NCI-H2107 treated with DMSO at 0.1 percent for 48 hours (cell line): Measurements from ENCODE around the gene RAC2.

Source experiments
- DNase-seq: peaks from one replicate; lab custom pipeline; 2025; ENCODE audit not compliant: unreplicated experiment; lab: John Stamatoyannopoulos, UW

RAC2 gene

DNA sequence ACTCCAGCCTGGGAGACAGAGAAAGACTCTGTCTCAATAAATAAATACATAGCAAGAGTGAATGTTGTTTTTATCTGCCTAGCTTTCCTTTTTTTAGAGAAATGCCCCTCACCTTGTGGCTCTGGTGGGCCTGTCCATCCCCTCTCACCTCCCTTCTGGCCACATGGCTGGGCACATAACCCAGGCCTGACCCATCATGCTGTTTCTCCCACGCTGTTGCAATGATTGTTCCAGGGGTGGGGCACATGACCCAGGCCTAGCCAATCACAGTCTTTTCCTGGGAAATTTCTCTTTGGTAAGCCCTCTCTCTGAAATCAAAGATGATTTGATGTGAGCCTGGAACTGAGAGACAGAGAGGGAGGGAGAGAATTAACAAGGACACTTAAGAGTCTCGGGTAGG lies 32.7 kb upstream of the RAC2 start:
- DNase-seq, result no peak

DNA sequence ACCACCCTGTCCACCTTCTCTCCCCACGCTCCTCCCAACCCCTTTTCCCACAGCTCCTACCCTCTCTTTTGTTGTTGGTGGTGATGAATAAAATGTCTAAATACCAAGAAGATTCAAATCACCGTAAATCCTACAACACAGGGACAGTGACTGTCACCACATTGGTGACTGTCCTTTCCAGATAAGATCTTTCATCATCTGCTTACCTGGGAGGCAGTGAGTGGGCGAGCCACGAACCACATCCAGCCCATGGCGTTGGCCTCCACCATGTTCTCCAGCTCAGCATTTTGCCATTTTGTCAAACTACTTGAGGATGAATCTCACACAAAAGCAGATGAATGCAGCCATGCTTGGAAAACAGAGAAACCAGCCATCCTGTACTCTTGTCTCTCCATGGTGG lies 31.6 kb upstream of the RAC2 start:
- no peak for DNase-seq

DNA sequence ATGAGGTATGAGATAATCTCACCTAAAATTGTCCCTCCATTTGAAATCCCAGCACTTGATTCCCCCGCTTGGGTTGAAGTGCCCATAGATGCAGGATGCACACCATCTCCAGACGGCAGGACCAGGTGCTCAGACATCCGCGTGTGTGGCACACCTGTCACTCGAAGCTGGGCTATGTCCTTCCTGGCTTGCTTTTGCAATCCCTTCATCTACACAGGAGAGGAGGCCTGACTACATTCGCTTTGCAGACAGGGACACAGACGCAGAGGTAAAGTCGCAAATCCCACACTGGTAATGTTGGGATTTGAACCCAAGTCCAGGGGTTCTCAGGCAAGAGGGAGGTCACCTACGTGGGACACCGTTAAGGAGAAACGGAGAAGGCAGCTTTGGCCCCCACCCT lies 31.1 kb upstream of the RAC2 start:
- DNase-seq, result no peak

DNA sequence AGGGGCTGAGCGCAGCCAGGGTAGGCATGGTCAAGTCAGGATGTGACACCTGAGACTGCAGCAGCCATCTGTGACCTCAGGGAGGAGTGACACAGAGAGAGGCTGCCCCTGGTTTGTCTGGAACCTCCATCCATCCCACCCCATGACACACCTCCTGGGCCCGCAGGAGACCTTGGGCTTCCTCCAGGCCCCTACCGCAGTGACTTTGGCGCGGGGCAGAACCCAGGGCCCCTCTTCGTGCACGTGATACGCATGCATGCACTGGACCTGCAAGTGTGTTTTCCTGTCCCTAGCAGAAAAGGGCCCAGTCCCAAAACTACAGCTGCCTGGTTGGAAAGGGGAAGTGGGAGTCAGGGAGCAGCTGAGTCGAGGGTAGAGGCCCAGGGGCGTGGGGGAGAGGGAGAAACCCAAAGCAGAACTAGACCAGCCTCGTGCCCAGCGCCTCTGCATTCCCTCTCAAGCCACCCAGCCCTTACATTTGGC lies 30.4 kb upstream of the RAC2 start:
- no peak for DNase-seq

DNA sequence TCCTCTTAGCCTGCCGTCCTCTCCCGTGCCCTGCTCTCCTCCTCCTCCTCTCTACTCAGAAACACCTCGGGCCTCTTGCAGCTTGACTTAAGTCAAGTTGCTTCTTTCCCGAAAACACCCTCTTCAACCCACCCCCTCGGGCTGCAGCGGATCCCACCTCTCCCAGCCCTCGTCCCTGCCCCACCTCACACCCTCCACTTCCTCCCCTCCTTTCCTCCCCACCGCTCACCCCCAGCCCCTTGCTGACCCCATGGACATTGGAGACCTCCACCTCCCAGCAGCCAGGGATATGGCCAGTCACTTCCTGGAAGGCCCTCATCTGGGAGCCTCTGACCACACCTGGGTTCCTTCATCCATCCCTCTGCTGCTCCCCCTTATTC lies 29.8 kb upstream of the RAC2 start:
- DNase-seq, result no peak

DNA sequence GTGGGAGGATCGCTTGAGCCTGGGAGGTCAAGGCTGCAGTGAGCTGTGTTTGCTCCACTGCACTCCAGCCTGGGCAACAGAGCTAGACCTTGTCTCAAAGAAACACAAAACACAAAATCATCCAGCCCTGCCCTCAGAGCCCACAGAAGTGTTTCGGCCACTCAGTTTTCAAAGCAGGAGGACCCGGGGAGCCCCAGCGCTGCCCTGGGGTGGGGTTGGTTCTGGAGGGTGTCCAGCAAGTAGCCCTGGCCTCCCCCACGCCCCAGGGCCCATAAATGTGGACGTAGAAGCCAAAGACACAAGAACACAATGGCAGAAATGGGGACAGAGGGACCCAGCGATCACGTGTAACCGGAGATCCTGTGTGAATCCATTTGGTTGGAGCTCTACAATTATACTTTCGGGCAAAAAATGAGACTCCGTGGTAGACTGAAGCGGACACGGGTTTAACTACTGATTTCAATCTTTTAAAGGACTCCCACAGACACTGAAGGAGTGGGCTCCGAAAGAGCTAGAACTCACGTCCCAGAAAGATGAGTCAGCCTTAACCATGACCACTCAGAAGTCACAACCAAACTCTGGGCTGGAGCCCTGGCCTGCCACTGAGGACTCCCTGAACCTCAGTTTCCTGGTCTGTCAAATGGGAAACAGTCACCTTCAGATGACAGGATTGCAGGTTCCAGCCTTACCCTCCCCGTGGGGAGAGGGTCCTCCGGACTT lies 29.2 kb upstream of the RAC2 start:
- no peak for DNase-seq

DNA sequence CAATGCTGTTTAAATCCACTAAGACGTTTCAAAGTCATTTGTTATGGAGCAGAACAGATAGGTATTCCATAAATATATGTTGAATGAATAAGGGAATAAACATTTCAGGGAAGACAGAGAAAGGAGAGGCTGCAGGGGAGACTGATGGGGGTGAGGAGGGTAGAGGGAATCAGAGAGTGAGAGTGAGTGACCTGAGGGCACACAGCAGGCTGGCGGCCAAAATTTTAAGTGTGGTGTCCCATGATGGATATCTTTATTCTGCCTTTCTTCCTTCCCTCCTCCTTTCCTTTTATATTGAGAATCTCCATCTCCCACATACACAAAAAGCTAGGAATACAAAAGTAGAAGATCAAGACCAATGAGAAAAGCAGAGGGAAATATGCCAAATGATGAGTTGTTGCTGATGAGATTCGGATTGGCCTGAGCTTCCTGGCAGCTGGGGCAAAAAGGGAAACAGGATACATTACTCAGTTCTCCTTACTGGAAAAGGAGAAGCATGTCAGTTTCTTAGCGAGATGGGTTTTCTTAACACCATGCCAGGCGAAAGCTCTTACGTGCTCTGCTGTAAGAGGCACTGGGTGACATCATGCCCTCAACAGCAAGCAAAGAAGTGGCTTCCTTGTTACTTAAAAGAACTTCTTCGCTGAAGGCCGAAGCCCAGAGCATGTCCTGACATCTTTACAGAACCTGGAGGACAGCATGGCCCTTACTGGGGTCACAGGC lies 27.0 kb upstream of the RAC2 start:
- no peak for DNase-seq

DNA sequence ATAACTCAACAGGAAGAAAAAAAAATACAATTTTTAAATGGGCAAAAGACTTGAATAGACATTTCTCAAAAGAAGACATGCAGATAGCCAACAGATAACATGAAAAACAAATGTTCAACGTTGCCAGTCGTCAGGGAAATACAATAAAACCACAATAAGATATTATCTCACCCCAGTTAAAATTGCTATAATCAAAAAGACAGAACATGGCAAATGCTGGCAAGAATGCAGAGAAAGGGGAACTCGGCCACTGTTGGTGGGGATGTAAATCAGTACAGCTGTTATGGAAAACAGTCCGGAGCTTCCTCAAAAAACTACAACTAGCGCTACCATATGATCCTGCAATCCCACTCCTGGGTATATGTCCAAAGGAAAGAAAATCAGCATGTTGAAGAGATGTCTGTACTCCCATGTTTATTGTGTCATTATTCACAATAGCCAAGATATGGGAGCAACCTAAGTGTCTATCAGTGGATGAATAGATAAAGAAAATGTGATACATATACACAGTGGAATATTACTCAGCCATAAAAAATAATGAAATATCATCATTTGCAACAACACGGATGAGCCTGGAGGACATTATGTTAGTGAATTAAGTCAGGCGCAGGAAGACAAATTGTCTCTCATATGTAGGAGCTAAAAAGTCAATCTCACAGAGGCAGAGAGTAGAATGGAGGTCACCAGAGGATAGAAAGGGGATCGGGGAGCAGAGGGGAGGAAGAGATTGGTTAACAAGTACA lies 26.0 kb upstream of the RAC2 start:
- no peak for DNase-seq

DNA sequence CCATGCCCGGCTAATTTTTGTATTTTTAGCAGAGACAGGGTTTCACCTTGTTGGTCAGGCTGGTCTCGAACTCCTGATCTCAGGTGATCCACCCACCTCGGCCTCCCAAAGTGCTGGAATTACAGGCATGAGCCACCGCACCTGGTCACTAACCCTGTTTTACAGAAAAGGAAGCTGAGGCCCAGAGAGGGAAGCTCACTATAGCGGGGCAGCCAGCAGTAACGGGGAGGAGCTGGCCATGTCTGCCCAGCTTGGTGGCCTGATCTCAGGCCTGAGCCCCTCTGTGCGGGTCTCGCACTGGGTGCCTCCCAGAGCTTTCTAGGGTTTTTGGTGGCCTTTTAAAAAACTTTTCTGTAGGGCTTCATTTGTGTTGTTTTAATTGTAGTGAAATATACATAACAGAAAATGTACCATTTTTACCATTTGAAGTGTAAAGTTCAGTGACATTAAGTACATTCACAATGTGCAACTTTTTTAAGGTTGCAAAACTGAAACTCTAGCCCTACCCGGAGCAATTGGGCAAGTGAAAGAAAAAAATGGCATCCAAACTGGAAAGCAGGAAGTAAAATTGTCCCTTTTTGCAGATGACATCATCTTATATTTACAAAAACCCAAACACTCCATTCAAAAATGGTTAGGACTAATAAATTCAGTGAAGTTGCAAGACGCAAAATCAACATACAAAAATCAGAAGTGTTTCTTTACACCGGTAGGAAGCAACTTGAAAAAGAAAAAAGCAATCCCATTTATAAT lies 23.8 kb upstream of the RAC2 start:
- DNase-seq, result no peak

DNA sequence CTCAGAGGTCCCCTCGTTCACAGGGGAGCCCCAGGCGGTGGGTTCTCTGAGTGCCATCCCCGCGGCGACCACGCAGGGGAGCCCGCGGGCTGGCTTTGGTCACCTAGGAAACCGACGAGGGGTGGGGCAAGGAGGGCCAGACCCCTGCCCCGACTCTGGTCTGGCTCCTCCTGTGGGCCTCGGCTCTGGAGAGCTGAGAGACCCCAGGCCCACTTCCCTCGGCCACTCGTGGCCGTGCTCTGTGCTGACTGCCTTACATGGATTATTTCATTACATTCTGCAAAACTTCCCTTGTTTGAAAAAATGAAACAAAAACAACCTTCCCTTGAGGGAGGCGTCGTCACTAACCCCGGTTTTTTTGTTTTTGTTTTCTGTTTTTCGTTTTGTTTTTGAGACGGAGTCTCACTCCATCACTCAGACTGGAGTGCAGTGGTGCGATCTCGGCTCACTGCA lies 23.1 kb upstream of the RAC2 start:
- DNase-seq, result no peak

DNA sequence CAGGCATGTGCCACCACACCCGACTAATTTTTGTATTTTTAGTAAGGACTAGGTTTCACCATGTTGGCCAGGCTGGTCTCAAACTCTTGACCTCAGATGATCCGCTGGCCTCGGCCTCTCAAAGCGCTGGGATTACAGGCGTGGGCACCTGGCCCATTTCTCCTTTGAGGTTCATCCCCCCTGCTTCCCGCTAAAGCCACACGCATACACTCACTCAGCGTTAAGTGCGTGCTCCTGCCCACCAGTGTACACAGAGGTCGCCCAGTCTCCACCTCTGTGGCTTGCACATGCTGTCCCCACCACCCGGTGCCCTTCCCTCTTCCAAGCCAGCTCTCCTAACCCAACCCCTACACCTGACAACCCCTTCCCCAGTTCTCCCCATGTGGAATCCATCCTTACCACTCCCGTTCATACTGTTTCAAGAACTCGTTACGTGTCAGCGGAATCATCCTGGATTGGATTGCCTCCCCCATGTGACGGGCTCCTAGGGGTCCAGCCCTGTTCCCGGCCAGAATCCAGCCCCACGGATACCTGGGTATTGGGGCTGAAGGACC lies 22.6 kb upstream of the RAC2 start:
- no peak for DNase-seq

DNA sequence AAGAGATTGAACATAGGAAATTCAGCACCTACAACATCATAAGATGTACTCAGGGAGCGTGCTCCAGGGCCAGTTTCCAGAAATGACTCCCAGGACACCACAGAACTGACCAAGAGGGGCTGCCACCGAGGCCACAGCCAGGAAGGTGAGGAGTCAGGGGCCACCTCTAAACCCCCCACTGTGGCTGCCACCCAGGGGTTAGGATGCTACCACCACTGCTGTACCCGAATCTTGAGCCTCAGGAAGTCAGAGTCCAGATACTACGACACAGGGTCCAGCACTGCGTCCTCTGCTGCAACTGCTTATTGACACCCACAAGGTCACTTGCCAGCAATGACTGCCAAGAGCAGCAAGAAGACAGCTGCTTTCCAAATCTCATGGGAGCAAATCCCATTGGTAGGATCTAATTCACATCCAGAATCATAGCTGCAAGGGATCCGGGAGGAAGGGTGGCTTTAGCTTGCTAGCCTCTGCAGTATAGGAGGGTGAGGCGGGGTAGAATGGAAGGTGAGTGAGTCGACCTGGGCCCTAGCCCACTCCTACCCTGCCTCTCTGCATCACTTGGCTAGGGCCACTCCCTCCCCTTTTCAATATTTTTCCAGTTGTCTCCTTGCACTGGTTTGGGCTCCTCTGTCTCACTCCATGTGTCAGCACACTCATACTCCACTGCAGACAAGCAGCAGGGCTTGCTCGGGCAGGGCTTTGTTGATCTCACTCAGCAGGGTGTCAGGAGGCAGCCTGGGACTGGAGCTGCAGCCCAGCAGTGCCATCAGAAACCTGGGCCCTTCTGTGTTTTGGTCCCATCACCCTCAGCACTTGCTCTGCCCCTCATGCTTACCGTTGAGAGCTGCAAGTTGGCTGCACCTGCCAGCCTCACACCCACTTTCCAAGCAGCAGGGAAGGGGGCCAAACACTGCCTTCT lies 20.2 kb upstream of the RAC2 start:
- no peak for DNase-seq

DNA sequence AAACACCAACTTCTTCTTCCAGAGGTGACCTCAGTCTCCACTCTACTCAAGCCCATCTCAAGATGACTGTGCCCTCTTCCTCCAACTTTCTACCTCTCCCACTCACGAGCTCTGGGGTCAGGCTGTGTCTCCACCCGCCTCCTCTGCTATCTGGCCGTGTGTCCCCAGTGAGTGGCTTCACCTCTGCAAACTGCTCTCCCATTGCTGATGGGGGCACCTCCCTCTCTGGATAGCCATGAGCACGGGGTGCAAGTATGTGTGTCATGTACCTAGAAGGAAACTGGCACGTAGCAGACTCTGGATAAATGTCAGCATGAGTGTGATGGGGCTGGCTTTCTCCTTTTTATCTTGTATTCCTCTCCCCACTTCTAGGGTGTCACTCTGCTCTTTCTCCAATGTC lies 18.3 kb upstream of the RAC2 start:
- DNase-seq, result no peak

DNA sequence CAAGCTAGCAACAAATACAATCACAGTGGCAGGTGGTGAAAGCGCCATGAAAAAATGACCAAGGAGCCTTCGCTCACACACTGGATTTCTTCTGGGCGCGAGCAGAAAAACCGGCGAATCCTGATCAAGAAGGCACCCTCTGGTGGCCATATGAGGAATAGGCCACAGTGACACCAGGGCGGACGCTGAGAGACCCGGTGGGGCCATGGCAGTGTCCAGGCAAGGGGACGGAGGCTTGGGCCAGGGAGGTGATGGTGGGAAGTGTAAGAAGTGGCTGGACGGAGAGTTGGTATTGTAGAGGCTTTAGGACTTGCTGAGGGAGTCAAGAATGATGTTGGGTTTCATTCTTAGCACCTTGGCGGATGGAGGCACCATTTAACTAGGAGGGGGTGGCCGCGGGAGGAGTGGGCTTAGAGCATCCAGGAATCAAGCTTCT lies 16.9 kb upstream of the RAC2 start:
- peak; percentile 14 for DNase-seq

DNA sequence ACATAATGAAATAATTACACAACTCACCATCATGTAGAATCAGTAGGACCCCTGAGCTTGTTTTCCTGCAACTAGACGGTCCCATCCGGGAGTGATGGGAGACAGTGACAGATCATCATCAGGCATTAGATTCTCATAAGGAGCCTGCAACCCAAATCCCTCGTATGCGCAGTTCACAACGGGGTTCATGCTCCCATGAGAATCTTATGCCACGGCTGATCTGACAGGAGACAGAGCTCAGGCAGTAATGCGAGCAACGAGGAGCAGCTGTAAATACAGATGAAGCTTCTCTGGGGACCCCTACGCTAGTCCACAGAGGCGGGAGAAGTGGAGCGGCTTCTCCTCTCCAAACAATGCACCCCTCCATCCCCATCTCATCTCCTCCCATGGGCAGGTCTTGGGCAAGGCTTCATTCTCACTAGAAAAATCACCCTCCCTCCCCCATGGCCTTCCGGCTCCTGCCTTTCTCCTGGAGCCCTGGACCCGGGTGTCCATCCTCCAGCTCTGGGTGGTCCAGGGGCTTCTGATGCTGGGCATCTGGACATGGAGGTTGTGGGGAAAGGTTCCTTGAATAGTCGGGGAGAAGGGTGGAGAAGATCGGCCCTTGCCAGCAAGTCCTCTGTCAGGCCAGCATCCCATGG lies 16.2 kb upstream of the RAC2 start:
- DNase-seq, result no peak

DNA sequence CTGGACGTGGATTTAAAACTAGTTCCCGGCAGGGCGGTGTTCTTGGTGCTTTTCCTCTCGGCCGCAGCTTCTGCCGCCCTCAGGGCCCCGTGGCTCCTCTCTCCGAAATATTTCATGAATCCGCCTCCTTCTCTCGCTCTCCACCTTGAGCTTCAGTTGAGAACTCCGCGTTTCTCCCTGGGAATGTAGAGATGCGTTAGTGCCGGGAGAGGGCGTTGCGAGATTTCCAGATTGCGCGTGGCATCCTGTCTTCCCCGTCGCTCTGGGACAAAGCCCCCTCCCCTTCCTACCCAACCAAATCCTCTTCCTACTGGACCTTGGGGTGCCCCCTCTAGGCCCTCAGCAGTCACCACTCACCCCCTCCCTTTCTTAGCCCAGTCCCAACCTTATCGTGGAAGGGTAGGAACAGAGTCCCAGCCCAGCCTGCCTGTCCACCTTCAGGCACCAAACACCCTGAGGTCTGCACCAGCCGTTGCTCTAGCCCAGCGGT lies 15.5 kb upstream of the RAC2 start:
- DNase-seq, result no peak

DNA sequence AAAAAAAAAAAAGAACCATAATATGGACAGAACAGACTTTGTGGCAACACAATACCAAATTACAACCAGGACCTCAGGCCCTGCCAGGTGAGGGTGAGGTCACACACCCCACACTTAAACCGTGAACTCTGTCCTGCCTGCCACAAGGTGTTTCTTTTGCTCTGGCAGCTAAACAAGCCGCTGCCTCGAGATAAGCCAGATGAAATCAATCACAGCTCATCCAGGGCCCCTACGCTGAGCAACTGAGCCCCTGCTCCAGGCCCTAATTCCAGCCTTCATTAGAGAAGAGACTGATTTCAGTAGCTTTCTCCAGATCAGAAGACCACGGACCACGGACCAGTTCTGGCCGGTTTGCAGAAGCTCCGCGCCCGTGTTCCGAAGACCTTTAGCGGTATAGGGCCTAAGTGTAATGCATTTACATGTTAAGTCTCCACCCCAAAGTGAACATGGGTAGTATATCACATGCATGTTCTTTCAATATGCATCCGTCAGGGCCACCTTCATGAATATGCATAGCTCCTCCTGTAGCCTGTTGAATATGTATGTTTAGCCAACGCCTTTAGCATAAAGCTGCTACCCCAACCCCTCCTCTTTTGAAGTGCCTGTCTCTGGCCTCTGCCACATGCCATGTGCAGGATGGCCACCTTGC lies 14.8 kb upstream of the RAC2 start:
- no peak for DNase-seq

DNA sequence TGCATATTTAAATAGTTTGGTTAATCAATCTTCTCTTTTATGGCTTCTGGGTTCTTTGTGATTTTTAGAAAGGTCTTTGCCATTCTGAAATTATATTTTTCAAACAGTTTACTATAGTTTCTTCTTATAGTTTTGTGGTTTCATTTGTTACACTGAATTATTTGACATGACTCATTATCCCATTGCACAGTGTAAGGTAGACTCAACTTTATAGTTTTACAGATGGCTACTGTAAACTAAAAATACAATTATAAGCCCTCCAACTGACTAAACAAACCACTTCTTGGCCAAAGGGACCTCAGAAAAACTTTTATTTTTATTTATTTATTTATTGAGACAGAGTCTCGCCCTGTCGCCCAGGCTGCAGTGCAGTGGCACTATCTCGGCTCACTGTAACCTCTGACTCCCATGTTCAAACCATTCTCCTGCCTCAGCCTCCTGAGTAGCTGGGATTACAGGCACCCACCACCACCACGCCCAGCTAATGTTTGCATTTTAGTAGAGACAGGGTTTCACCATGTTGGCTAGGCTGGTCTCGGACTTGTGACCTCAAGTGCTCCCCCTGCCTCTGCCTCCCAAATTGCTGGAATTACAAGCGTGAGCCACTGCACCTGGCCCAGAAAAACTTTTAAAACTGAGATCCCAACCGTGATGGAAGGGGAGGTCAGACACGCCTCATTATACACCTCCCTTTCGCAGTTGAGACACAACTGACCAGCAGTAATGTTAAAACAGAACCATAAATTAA lies 14.1 kb upstream of the RAC2 start:
- no peak for DNase-seq
